GM19023 (cell line): ENCODE measurements around the gene ADRA2B.

ENCODE experiments used
- ATAC-seq: cut with Tn5 transposase; IDR thresholded peaks from one replicate; pipeline ENCODE4 v1.9.1; 2021; ENCODE audit warnings: mild to moderate bottlenecking, moderate library complexity; ENCODE audit not compliant: unreplicated experiment

ADRA2B gene

GRCh38 chr2:96138179-96139145 is 22.1 kb upstream of the ADRA2B start, which contains the start of gene ASTL:
TSS of gene ASTL (minus strand) at chr2:96138502. CDS start at chr2:96138436, 66 bp downstream.
- ATAC-seq = peak; percentile 42

DNA sequence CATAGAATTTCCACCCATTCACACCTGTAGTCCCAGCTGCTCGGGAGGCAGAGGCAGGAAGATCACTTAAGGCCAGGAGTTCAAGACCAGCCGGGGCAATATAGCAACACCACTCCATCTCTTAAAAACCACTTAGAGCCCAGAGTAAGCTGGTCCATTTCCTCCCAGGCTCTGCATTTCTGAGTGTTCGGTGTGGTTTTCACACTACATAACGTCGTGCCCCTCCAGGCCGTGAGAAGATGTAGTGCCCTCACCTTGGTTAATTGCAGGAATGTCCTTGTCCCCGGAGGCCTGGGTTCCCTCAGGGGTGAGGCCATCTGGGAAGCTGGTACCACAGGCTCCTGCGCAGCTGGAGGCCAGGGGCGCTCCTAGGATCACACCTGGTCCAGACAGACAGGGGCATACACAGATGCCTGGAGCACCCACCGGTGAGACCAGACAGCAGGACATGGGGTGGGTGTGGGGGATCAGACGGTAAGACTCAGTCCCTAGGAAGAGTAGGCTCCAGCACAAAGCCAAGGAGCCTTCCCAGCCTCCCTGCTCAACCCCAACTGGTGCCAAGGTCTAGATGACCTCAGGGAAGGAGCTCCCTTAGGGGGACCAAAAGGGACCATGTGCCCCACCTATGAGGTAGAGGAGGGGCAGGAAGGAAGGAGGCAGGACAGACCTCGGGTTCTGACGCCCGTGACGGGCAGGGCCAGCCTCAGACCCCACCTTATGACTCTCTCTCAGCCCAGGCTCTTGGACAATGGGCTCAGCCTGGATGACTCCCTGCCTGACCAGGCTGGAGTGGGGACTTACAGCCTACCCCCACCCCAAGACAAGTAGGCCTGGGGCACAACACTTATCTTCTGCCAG is 21.2 kb upstream of the ADRA2B start:
- no peak for ATAC-seq

GRCh38 chr2:96136129-96136720 is 19.9 kb upstream of the ADRA2B start:
- ATAC-seq = no peak

GRCh38 chr2:96135621-96136020 is 19.2 kb upstream of the ADRA2B start:
- ATAC-seq = no peak

DNA sequence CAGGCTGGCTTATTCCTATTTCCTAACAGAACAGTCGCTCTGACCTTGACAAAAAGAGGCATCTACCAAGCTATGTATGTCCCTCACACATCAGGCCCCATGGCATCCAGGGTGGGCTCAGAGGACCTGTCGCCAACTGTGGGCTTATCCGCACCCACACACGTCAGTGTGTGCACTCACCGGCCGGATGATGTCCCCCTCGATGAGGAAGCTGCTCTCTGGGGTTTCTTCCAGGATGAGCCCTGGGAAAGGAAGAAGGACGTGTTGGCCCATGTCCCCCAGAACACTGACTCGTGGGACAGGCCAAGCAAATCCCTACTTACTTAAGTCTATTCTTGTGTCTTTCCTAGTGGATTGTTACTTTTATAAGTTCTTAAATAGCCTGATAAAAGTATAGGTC is 18.8 kb upstream of the ADRA2B start:
- ATAC-seq = no peak

GRCh38 chr2:96134421-96134820 is 18.1 kb upstream of the ADRA2B start:
- no peak for ATAC-seq

GRCh38 chr2:96131813-96132745 is 15.7 kb upstream of the ADRA2B start:
- ATAC-seq = no peak

DNA sequence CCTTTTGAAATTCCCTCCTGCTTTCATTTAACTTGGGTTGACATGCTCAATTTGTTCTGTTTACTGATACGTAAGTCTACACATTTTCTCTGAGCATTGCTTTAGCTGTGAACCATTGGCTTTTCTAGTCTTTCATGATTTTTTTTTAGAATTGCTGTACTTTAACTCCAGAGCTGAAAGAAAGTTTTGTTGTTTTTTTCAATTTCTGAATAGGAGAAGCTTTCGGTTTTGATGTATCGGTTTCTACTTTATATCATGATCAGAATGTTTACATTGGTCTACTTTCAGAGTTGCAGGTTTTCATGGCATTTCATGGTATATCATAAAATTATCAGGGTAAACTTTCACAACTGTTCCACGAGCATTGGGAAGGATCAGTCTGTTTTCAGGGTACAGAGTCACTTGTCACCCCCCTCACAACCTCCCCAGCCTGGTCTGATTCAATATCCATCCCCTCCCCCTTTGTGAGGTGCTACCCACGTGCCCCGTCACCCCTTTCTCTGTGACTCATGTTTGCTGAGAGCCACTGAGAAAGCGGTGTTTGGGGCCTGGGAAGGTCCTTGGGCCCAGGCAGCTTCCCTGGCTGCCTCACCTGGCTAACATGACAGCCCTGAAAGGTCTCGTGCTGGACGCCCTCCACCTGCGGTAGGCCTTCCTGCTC is 14.9 kb upstream of the ADRA2B start:
- no peak for ATAC-seq

GRCh38 chr2:96130483-96130882 is 14.1 kb upstream of the ADRA2B start:
- ATAC-seq = no peak

- no peak for ATAC-seq
Observed at GRCh38 chr2:96129528-96130120, 13.3 kb upstream of the ADRA2B start.

GRCh38 chr2:96128456-96128855 is 12.1 kb upstream of the ADRA2B start:
- no peak for ATAC-seq

- ATAC-seq = no peak
Observed at GRCh38 chr2:96124406-96125265, 8.3 kb upstream of the ADRA2B start.

DNA sequence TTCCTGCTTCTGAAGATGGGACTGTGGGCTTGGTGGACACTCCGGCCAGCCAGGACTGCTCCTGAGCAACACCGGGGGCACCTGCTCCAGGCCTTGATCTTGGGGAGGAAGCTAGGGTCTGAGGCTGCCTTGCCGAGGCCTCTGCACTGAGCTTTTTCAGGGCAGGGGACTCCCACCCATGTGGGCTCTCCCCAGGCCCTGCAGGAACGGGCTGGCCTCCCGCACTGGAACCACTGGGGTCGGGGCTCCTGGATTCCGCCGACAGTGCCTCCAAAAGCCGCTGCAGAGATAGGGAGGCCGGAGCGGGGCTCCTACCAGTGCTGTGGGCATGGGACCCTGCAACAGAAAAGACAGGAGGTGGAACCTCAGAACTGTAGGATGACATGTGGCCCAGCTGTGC is 7.6 kb upstream of the ADRA2B start:
- ATAC-seq = no peak

- ATAC-seq = no peak
Observed at GRCh38 chr2:96123290-96123689, 6.9 kb upstream of the ADRA2B start.

DNA sequence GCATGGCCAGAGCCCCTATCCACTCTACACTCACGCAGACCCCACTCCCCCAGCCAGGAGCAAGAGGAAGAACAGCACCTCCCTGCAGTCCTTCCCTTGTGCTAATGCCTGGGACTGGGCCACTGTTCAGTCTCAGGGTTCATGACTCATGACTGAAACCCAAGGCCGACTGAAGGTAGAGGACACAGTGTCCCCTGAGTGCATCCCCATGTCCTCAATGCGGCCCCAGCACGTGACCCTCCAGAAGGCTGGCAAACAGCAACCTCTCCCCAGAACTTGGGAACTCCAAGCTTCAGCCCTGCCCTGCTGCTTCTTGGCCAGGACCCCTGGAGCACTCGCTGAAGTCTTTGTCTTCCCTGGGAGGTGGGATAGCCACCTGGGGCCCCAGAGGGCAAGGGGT is 6.0 kb upstream of the ADRA2B start:
- no peak for ATAC-seq

DNA sequence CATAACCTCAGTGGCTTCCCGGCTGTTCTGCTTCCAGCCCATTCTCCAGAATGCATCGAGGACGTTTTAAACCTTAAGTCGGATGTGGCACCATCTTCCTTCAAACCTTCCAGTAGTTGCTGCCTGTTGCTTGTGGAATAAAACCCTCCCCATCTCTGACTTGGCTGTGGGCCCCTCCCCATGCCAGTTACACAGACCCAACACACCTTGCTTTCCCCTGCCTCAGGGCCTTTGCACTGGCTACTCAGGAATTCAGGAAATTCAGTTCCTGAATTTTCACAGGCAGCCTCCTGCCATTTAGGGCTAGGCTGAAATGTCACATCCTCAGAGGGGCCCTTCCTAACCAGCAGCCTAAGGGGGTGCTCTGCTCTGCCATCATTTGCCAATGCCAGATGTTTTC is 5.0 kb upstream of the ADRA2B start:
- no peak for ATAC-seq

DNA sequence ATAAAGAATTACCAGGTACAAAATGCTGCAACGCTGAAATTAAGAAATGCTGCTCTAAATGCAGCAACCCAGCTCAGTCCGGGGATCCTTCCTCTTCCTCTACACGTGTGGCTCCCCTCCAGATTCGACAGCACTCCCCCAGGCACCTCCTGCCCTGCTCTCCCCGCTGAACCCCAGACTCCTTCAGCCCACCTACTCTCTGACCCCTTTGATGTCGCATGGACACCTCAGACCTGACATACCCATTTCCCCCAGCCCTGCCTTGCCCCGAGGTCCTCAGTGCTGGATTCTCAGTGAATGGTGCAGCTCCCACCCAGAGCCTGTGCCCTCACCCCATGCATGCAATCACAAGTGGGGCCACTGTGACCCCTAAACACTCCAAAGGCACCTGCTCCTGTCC is 4.6 kb upstream of the ADRA2B start:
- ATAC-seq = no peak

- ATAC-seq = no peak
Observed at GRCh38 chr2:96120091-96120720, 3.8 kb upstream of the ADRA2B start.
